ENCODE data around the gene PCSK7. TPM values are rescaled to one million over a fixed set of nuclear protein-coding genes. Genes with fewer than 3 reads are reported as not detected.
A peak's percentile ranks its signal among the peaks of the same experiment; 100 is the strongest.
"Not testable (repeated sequence)": the region's sequence is repeated elsewhere in the genome, so short reads cannot be mapped to it uniquely, and the experiment has no call there.

Gene PCSK7
- total and polyA plus RNA-seq, 9 donors, result 14.5 to 67.7 (median 31.1) TPM

GRCh38 chr11:117183724-117184349, 48.0 kb downstream of the PCSK7 start:
- no peaks in the 10 kb centered on the region for H3K27me3 ChIP-seq
- TF ChIP-seq EP300 (IDR thresholded peaks at IDR 0.05), result no peak
- TF ChIP-seq, protein P1, sequence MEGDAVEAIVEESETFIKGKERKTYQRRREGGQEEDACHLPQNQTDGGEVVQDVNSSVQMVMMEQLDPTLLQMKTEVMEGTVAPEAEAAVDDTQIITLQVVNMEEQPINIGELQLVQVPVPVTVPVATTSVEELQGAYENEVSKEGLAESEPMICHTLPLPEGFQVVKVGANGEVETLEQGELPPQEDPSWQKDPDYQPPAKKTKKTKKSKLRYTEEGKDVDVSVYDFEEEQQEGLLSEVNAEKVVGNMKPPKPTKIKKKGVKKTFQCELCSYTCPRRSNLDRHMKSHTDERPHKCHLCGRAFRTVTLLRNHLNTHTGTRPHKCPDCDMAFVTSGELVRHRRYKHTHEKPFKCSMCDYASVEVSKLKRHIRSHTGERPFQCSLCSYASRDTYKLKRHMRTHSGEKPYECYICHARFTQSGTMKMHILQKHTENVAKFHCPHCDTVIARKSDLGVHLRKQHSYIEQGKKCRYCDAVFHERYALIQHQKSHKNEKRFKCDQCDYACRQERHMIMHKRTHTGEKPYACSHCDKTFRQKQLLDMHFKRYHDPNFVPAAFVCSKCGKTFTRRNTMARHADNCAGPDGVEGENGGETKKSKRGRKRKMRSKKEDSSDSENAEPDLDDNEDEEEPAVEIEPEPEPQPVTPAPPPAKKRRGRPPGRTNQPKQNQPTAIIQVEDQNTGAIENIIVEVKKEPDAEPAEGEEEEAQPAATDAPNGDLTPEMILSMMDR (IDR thresholded peaks at IDR 0.05), result no peak
- no peak for TF ChIP-seq POLR2A (IDR thresholded peaks at IDR 0.05)
- no peaks in the 10 kb centered on the region for H3K36me3 ChIP-seq
- H3K4me1 ChIP-seq (ENCODE audit: insufficient read depth), result peaks cover 30% of the 10 kb centered on the region
- intact Hi-C loops (cut with DNase I), result loop anchor here in 1 of 4 donors (5.0 kb wide), 1 partner anchor 43 kb away; no protein-coding TSS in a partner anchor
- H3K4me3 ChIP-seq, result no peak overlapping the region
- 85 to 89% (median 86%) methylated on average over 11 of the region's 11 CpGs for WGBS, 3 donors
- no peaks in the 10 kb centered on the region for H3K9me3 ChIP-seq
- DNase-seq, result no peak
- no peak overlapping the region for H3K27ac ChIP-seq

DNA sequence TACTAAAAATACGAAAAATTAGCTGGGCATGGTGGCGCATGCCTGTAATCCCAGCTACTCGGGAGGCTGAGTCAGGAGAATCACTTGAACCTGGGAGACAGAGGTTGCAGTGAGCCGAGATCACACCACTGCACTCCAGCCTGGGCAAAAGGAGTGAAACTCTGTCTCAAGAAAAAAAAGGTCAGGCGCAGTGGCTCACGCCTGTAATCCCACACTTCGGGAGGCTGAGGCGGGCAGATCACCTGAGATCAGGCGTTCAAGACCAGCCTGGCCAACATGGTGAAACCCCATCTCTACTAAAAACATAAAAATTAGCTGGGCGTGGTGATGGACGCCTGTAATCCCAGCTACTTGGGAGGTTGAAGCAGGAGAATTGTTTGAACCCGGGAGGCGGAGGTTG, 48.7 kb downstream of the PCSK7 start:
- intact Hi-C loops (cut with DNase I), result loop anchor here in 1 of 4 donors (5.0 kb wide), 1 partner anchor 44 kb away; no protein-coding TSS in a partner anchor
- peaks cover 30% of the 10 kb centered on the region for H3K4me1 ChIP-seq (ENCODE audit: insufficient read depth)
- not testable (repeated sequence) for H3K36me3 ChIP-seq, H3K4me3 ChIP-seq, H3K27me3 ChIP-seq, DNase-seq, H3K9me3 ChIP-seq, H3K27ac ChIP-seq
- 87 to 95% (median 94%) methylated on average over 13 of the region's 13 CpGs for WGBS, 3 donors

GRCh38 chr11:117182551-117182935, 49.3 kb downstream of the PCSK7 start:
- no peaks in the 10 kb centered on the region for H3K36me3 ChIP-seq
- H3K9me3 ChIP-seq, result no peaks in the 10 kb centered on the region
- no peaks in the 10 kb centered on the region for H3K27me3 ChIP-seq
- TF ChIP-seq, protein P1 (IDR thresholded peaks at IDR 0.05), result no peak
- TF ChIP-seq POLR2A (IDR thresholded peaks at IDR 0.05), result no peak
- TF ChIP-seq EP300 (IDR thresholded peaks at IDR 0.05), result no peak
- 90 to 91% (median 91%) methylated on average over 10 of the region's 10 CpGs for WGBS, 3 donors
- H3K4me1 ChIP-seq (ENCODE audit: insufficient read depth), result peaks cover 28% of the 10 kb centered on the region
- no peak overlapping the region for H3K4me3 ChIP-seq
- peak in 2 of 5 donors; percentile 26 to 27 for DNase-seq
- peak overlapping the region in 1 of 2 donors; percentile 8 for H3K27ac ChIP-seq
- intact Hi-C loops (cut with DNase I), result loop anchor here in 1 of 4 donors (5.0 kb wide), 1 partner anchor 45 kb away; no protein-coding TSS in a partner anchor

GRCh38 chr11:117181586-117182550, 50.0 kb downstream of the PCSK7 start:
- Histone ChIP-seq H3K4me1 (ENCODE audit: insufficient read depth) (peaks cover 22% of the 10 kb centered on the region), H3K27me3 (no peaks in the 10 kb centered on the region), H3K36me3 (no peaks in the 10 kb centered on the region), H3K4me3 (no peak overlapping the region), H3K9me3 (no peaks in the 10 kb centered on the region), H3K27ac (peak overlapping the region; percentile 8 to 38)
- TF ChIP-seq, protein P1 (IDR thresholded peaks at IDR 0.05), result no peak
- TF ChIP-seq EP300 (IDR thresholded peaks at IDR 0.05) (no peak), POLR2A (IDR thresholded peaks at IDR 0.05) (no peak)
- WGBS, 3 donors, result 86 to 90% (median 90%) methylated on average over 22 of the region's 22 CpGs
- intact Hi-C loops (cut with DNase I), result loop anchor here in 1 of 4 donors (5.0 kb wide), 1 partner anchor 45 kb away; no protein-coding TSS in a partner anchor
- DNase-seq, result peak in 1 of 5 donors; percentile 43
